Hematopoietic multipotent progenitor cell treated with erythropoietin and hydrocortisone succinate and interleukin-3 and kit ligand, for 17 days (in vitro differentiated cells): Measurements from ENCODE around the gene EDAR.

Experiments used
- DNase-seq: peaks from one replicate; pipeline ENCODE4 v3.0.0-alpha.2; 2015; ENCODE audit warnings: low spot score

The EDAR gene

GRCh38 chr2:108967757-108968156 lies 21.3 kb downstream of the EDAR start:
- no peak for DNase-seq

- DNase-seq = no peak
These were observed 23.3 kb downstream of the EDAR start for GRCh38 chr2:108965540-108966289.

- DNase-seq = no peak
These were observed 26.0 kb downstream of the EDAR start for GRCh38 chr2:108963057-108963456.

GRCh38 chr2:108961796-108962195 lies 27.2 kb downstream of the EDAR start:
- DNase-seq = no peak

- no peak for DNase-seq
These were observed 29.0 kb downstream of the EDAR start for GRCh38 chr2:108960006-108960405.

GRCh38 chr2:108959401-108959800 lies 29.6 kb downstream of the EDAR start:
- no peak for DNase-seq

- no peak for DNase-seq
These were observed 30.2 kb downstream of the EDAR start for GRCh38 chr2:108958632-108959341.

GRCh38 chr2:108958002-108958401 lies 31.0 kb downstream of the EDAR start:
- no peak for DNase-seq

GRCh38 chr2:108956375-108956774 lies 32.6 kb downstream of the EDAR start:
- DNase-seq = no peak

- no peak for DNase-seq
These were observed 38.5 kb downstream of the EDAR start for GRCh38 chr2:108950369-108951135.

GRCh38 chr2:108949316-108950239 lies 39.4 kb downstream of the EDAR start:
- DNase-seq = no peak

- DNase-seq = no peak
These were observed 41.6 kb downstream of the EDAR start for GRCh38 chr2:108947271-108947907.

- no peak for DNase-seq
These were observed 42.6 kb downstream of the EDAR start for GRCh38 chr2:108946442-108946841.

GRCh38 chr2:108945969-108946368 lies 43.1 kb downstream of the EDAR start:
- DNase-seq = no peak

GRCh38 chr2:108944601-108945331 lies 44.3 kb downstream of the EDAR start:
- DNase-seq = no peak

- no peak for DNase-seq
These were observed 45.3 kb downstream of the EDAR start for GRCh38 chr2:108943751-108944150.

GRCh38 chr2:108942888-108943287 lies 46.1 kb downstream of the EDAR start:
- no peak for DNase-seq

GRCh38 chr2:108942231-108942825 lies 46.7 kb downstream of the EDAR start:
- no peak for DNase-seq

- DNase-seq = no peak
These were observed 47.3 kb downstream of the EDAR start for GRCh38 chr2:108941767-108942166.

GRCh38 chr2:108941161-108941665 lies 47.8 kb downstream of the EDAR start:
- no peak for DNase-seq
